Limb (tissue), 2 donors: ENCODE results near the gene UFSP2.
A peak's percentile ranks its signal among the peaks of the same experiment; 100 is the strongest.

ENCODE experiments used
- DNase-seq, 2 donors: peaks; one replicate each; pipeline ENCODE4 v3.0.0-alpha.2; 2016; ENCODE audit errors: extremely low spot score in 2 of 2

The UFSP2 gene

DNA sequence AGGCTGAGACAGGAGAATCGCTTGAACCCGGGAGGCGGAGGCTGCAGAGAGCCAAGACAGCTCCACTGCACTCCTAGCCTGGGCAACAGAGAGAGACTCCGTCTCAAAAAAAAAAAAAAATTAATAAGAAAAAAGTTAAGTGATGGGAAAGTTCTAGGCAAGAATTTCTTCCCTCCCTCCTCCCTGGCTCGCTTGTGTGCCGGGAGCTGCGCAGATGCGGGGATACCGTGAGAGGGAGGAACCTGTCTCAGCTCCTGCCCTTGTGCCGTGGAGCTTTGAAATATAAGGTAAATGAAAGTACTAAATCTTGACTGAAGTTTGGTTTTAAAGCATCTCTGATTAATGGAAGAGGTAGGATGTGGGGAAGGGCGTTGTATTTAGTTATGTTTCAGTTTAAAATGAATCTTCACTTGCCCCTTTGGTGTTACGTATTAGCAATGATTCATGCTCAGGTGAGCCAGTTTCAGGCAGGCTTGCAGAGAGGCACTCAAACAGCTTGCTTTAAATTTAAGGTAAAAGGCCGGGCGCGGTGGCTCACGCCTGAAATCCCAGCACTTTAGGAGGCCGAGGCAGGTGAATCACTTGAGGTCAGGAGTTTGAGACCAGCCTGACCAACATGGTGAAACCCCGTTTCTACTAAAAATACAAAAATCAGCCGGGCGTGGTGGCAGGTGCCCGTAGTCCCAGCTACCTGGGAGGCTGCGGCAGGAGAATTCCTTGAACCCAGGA is 1.4 kb upstream of the UFSP2 start:
- DNase-seq = no peak

DNA sequence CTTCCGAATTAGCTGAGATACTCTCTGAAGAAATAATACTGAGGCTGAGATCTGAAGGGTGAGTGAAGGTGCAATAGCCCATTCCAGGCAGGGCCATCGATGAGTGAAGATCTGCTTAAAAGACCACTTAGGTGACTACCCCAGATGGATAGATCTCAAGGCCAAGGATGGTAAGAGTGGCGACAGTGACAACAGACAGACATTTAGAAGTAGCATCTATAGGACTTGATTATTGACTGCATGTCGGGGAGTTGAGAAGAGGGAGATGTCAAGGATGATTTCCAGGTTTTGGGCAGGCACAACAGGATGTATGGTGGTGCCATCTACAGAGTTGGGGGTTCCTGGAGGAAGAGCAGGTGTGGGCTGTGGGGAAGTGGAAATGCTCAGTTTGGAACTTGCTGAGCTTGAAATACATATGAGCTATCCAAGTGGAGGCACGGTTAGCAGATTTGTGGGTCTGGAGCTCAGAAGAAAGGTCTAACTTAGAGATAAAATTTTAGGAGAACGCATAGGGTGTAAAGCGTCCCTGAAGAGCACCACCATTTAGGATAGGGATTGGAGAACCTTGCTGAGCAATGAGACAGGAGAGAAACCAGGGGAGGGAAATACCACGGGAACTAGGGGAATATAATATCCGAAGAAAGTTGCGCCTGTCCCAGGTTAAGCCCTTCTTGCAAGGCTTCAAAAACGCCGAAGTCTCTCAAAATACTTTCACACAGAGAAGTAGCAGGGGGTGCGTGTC is 688 bp downstream of the UFSP2 start:
- no peak for DNase-seq

DNA sequence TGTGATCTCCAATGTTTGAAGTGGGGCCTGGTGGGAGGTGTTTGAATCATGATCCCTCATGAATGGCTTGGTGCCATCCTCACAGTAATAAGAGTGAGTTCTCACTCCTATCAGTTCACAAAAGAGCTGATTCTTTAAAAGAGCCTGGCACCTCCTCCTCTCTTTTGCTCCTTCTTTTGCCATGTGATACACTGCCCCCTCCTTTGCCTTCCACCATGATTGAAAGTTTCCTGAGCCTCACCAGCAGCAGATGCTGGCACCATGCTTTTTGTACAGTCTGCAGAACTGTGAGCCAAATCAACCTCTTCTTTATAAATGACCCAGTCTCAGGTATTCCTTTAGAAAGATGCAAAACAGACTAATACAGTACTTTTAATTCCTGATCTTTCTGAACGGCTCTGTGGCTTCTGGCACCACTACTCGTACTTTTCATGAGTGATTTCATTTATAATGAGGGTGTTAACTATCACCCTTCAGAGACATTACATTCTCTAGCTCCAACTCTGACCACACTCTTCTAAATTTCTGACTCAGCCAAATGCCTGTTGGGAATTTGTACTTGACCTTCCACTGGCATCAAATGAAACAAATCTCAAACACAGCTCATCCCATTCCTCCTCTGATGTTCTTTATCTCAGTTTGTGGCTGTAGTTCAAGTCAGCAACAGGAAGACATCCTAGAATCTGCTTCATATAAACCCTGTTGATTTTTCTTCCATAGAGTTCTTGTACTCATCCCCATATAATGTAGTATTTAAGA is 4.2 kb downstream of the UFSP2 start:
- DNase-seq = no peak

DNA sequence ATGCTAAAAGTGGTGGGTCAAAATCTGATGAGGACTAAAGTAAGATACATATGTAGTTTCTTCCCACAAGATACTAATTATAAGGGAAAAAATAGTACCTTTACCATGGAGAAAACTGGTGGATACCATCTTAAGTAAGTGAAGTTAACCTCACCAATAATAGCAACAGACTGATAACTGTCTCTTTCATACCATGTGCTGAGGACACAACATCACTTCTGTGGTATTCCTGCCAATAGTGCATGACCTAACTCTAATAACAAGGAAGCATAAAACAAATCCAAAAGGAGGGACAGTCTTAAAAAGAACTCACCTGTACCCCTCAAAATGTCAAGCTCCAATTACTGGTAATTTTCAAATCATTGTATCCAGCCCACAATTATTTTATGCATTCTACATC is 8.8 kb downstream of the UFSP2 start:
- no peak for DNase-seq

DNA sequence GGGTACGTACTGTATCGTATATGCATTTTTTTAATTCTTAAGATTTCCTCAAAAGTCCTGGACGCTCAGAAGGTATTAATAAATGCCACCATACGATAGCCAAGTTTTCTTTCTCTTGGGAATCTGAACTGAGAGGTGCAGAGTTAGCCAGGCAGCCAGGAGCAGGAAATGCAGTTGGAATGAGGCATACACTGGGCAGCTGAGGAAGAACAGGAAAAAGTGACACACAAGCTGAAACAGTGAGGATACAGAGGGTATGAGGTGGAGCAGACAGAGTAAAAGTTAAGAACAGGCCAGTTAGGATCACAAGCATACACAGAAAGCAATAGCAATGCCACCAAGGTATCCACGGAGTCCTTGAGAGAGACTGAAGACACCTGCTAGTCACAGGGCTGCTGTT is 13.4 kb downstream of the UFSP2 start:
- DNase-seq = no peak

DNA sequence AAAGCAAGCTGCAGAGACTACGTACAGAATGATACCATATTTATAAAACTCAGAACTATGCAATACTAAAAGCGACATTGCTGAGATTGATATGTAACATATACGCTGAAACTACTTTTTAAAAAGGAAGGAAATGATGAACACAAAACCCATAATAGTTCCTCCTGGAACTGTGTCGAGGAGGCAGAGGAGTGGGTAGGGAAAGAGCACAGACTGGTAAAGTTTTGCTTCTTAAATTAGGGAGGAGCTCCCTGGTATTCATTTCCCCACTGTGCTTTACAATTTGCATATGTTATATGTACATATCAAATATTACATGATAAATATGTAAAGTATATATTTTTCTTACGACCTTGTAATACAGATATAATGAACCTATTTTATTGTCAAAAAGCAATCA is 13.9 kb downstream of the UFSP2 start:
- no peak for DNase-seq

DNA sequence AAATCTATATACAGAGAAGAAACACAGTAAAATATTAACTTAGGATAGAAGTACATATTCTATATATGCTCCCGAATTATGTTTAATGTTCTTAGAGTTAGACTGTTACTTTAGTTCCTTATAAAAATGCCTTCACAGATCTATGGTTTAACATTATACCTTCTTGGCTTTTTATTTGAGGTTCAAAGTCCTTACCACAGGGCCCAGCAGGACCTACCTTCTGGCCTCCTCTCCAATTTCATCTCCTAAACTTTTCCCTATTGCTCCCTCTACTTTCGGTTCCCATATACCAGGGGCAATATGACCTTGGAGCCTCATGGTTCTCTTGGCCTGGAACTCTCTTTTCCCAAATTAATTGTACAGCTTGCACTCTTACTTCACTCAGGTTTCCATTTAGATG is 17.3 kb downstream of the UFSP2 start:
- no peak for DNase-seq

DNA sequence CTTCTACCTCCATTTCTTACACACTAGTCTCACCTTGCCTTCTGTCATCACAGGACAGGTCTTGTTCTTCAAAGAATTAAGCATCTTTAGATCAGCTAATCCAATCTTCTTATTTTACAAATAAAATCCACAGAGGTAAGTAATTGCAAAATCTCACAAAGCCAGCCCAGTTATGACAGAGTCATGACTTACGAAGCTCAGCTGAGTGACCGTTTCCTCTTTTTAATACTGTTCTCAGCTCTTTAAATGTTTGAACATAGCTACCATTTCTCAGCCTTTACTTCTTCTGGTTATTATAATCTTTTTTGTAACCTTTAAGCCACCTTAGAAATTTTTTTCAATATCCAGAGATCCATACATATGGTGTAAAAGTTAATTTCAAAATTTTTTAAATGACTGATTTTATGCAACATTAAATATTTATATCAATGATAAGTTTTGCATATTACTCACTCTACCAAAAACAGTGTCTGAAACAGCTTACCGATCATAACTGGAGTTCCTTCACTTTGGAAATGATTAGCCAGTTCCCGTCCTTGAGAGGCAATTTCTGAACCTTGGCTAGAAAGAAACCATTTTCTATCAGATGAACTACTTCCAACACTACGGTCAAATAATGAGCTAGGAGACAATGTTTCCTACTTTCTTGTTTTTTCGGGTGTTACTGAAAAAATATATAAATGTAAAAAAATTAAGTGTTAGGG is 20.3 kb downstream of the UFSP2 start:
- no peak for DNase-seq

DNA sequence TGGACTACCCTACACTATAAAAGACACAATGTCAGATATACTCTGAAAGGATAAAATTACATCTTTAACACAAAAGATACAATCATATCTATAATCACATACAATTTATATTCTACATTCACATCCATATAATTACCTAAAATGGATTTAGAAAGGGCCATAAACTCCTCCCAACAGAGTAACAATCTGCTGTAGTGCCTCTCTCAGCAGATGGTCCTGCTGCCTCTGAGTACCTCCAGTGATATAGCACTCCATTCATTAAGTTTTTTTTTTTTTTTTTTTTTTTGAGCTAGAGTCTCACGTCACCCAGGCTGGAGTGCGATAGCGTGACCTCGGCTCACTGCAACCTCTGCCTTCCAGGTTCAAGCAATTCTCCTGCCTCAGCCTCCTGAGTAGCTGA is 21.7 kb downstream of the UFSP2 start:
- no peak for DNase-seq

DNA sequence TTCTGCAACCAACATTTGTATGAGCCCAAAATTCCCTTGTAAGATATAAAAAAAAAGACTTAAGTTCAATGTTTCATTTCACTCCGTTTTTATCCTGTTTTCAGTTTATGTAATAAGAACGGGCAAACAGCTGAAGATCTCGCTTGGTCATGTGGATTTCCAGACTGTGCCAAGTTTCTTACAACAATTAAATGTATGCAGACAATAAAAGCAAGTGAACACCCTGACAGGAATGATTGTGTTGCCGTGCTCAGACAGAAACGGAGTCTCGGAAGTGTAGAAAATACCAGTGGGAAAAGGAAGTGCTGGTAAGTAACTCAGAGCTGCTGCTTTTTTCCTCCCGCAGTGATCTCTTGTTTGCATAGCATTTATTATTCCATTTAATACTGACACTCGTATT is 26.3 kb downstream of the UFSP2 start:
- no peak for DNase-seq

DNA sequence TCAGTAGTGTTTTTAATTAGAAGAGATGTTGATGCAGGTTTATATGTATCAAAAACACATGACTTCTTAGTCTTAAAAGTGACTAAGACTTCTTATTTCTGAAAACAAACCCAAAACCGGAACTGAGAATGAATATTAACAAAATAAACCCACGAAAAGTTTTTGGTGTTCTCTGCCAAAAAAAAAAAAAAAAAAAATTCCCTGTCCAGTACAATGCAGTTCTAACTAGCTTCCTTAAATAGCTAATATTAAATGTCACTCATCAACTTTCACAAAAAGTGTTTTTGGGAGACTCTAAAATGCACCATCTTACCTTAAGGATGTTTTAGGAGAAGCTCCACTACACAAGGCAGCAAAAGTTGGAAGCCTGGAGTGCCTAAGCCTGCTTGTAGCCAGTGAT is 27.1 kb downstream of the UFSP2 start:
- no peak for DNase-seq

DNA sequence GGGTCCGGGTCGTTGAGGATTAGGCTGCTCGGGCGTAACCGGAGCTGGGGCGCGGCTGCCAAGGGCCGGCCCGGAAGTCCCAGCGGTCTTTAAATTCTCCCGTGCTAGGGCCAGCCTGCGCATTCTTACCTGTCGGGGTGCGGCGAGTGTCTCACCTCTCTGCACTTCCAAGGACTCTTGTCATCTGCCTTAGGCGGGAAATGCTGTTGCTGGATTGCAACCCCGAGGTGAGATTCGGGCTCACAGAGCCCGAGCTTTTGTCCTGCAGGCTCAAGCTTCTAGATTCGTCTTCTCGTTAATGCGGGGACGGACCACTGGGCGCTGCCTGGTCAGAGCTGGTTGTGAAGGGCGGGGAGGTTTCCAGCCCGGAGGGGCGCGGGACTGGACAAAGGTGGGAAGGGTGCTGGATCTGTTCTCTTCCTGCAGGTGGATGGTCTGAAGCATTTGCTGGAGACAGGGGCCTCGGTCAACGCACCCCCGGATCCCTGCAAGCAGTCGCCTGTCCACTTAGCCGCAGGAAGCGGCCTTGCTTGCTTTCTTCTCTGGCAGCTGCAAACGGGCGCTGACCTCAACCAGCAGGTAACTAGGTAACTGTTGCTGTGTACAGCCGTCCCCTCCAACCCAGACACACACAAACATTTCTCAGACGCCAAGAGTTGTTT is 28.9 kb downstream of the UFSP2 start, which contains the start of gene ANKRD37:
Gene ANKRD37 (plus strand): TSS at position 118 of the 662 bp plus-strand sequence. CDS start 83 bp downstream, at position 201.
- peak in 1 of 2 donors; percentile 49 for DNase-seq

DNA sequence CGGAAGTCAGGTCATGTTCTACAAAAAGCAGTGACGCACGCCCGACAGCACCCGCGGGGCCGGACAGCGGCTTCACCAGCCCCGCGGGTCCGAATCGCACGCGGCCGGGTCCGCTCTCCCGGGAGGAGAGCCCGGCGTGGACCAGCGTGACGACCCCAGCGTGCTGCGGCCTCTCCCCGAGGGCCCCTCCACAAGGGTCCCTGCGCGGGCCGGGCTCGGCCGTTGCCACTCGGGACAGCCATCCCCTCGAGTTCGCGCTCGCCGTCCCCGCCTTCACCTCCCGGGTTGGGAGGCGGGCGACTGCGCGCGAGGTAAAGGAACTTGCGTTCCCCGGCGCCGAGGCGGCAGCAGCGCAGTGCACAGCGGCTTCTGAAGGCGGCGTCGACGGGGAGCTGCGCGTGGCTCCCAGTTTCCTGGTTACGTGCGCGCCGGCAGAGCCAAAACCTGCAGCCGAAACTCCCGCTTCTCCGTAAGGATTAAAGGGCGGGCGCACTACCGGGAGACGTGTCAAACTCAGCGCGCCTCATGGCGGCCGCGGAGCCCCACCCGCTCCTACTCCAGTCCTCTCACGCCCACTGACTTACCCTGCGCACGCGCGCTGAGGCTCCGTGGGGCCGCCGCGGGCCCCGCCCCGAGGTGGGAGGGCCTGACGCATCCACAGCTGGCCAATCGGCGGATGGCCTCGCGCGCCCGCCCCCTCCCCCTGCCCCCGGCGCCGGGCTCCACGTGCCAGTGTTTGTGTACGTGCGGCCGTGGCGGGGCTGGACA is 29.6 kb downstream of the UFSP2 start:
- peak; percentile 98 to 99 for DNase-seq

DNA sequence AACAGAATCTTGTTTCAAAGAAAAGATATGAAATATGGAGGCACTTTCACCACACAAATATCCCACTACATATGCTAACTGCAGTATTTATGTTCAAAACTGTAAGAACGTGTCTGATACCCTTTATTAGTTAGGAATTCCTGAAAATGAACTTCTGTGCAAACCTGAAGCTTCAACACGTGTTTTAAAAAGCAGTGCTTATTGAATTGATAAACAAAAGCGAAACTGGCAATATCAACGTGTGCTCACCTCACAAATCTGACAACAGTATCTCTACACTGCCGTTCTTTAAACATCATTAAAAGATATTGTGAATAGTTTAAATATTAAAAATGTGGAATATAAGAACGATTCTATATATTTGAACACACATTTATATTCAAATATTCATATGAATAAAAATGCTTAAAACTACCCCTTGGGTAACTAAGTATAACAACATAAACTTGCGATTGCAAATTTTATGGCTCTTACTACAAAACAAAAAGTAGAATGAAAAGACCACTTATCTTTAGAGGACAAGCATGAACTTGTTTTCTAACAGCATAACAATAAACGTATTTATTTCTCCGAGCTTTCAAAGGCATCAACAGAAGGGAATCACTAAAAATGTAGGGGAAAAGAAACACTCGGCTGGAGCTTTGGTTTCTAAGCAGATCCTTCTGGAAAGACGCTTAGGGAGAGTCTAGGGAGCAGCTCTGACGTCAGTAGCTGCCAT is 30.4 kb downstream of the UFSP2 start, which contains the start of gene LRP2BP:
Gene LRP2BP (minus strand): TSS at position 687 of the 718 bp plus-strand sequence. CDS start 17,738 bp downstream, outside the sequence.
- DNase-seq = peak in 1 of 2 donors; percentile 90

DNA sequence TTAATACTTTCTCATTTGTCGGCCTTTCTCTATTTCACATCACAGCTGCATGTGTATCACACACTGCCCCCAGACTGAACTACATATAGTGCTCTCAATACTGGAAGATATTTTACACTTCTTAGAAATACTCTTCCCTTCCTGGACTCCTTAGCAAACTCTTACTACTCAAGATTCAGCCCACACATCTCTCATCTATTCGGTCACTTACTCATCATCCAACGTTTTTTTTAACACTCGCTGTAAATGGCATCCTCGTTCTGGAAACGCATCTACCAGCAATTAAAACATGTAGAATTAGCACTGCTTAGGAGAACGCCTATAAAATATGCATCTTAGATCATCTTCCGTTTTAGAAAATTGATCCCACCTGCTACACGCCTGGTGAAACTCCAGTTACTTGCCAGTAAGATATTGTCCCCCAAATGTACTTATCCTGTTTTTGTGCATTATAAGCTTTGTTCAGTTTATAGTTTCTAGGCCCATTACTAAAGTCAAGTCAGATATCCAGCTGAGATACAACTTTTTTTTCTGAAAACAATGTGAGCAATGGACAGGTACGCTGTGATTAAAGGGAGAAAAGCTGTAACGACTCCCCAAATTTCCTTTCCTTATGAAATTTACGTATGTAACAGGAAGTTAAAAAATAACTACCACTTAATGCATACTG is 31.1 kb downstream of the UFSP2 start:
- DNase-seq = peak in 1 of 2 donors; percentile 34

DNA sequence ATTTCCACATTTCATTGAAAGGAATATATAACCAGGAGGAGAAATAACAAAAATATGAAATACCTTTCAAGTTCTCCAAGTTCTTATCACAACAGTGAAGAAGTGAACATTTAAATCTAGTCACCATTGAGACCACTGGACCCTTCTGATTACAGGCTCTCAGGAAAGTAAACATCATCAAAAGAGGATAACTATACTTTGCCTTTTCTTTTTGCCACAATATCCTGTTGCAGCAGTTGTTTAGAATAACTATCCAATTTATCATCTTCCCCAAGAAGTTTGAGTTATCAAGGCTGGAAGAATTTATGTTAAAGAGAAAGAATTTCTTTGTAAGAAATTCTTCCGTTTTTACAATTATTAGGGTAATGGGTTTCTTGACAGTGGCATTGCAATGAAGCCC is 33.6 kb downstream of the UFSP2 start:
- no peak for DNase-seq

DNA sequence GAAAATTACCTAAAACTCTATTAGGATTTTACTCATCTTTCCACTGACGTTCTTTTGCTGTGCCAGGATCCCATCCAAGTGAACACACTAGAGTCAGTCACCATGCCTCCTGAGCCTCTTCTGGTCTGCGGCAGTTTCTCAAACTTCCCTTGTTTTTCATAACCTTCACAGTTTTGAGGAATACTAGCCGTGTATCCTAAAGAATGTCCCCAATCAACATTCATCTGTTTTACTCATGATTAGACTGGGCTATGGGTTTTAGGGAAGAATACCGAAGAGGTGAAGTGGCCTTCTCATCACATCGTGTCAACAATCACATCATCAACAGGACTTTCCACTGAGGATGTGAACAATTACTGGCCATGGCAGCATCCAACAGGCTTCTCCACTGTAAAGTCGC is 34.8 kb downstream of the UFSP2 start:
- DNase-seq = no peak

DNA sequence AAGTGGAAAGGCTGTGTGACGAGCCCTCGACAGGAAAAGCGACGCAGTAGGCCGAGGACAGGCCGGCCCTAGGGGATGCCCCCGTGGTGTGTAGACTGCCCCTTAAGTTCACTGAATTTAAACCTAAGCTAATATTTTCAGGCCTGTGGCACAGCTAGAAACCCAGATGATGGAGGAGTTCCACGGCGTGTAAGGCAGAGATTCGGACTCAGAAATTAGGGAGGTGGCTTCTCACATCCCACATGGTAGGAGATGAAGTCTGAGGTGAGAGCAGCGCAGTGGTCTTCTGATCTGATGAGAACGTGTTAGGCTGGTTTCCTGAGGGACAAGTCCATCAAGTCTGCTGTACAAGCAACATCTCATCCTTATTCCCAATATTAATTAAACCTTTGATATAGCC is 37.8 kb downstream of the UFSP2 start:
- no peak for DNase-seq

DNA sequence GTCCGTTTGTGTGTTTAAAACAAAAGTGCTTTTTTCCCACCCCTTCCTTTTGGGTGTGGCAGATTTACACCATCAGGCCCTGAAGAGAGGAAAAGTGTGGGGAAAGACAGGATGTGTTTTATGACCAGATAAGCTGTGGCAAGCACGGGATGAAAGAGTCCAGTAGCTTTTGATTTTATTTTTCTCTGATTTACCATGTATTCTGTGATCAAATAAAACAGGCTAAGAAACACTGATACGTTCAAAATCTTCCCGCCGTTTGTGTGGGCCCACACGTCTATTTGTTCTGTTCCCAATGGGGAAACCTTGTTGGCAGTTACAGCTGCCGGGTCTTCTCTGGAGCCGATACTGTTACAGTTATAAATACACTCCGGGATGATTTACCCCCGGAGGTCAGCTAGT is 40.8 kb downstream of the UFSP2 start:
- DNase-seq = peak in 1 of 2 donors; percentile 18
